ENCODE data around the gene CAV3.
A peak's percentile ranks its signal among the peaks of the same experiment; 100 is the strongest.
"Not testable (repeated sequence)": the region's sequence is repeated elsewhere in the genome, so short reads cannot be mapped to it uniquely, and the experiment has no call there.

The CAV3 gene

DNA sequence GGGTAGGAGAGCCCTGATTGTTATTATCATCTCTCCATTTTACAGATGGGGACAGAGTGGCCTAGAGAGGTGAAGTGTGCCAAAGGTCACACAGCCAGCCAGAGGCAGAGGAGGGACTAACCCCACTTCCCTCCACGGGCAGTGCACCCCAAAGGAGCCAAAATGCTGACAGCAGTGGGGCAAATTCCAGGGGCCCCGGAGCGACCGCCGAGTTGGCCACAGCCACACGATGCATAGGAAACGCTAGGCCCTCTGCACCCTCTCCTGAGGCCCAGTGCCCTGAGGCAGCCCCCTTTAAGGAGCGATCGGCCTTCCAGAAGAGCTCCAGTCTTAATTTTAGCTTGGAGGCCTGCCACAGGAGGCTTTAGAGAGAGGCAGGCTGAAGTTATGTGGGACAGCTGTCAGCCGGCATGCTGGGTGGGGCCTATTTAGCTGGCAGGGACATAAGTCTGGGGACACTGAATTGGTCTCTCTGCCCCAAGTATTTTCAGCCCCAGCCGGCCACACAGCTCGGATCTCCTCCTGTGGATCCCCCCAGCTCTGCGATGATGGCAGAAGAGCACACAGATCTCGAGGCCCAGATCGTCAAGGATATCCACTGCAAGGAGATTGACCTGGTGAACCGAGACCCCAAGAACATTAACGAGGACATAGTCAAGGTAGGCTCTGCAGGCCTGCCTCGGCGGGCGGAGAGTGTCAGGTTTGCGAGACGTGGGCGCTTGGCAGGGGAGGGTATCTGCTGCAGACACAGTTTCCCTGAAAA is at the start of gene CAV3:
Gene CAV3, plus strand, starts transcription at position 471 of the 763 bp plus-strand sequence. Its CDS starts 75 bp downstream, at position 546.
- no peak for FAIRE-seq

DNA sequence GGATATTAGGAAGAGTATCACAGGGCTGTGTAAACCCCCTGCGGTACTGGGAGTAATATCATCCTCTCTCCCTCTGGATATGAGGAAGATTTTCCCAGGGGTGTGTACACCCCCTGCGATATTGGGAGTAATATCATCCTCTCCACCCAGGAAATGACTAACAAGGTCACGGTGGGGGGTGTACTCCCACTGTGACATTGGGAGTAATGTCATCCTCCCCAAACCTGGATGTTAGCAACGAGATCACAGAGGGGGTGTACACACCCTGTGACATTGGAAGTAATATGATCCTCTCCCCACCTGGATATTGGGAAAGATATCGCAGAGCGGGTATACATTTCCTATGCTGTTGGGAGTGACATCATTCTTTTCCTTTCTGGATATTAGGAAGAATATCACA is 48.6 kb upstream of the CAV3 start:
- FAIRE-seq: not testable (repeated sequence)

DNA sequence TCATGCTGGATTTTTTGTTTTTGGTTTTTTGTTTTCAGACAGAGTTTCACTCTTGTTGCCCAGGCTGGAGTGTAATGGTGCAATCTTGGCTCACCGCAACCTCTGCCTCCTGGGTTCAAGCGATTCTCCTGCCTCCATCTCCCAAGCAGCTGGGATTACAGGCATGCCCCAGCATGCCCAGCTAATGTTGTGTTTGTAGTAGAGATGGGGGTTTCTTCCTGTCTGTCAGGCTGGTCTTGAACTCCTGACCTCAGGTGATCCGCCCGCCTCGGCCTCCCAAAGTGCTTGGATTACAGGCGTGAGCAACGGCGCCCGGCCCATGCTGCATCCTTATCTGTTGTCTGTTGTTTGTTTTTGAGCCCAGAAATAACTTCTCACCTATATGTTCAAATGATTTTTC is 42.3 kb upstream of the CAV3 start:
- not testable (repeated sequence) for FAIRE-seq

DNA sequence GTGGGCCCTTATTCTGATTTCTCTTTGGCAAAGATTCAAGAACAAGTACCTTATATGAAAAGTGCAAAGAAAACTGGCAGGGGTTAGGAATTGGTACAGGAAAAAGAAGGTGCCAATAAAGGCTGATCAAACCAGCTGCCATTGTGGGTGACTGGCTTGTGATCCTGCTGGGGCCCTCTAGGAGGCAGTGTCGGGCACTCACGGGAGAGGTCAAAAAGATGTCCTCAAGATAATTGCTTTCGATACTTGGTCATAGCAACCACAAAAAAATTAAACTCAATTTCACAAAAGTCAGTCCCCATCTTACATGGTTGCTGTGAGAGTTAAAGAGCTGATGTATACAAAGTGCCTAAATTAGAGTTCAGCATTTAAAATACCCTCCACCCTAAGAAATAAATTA is 31.0 kb upstream of the CAV3 start:
- FAIRE-seq: no peak

DNA sequence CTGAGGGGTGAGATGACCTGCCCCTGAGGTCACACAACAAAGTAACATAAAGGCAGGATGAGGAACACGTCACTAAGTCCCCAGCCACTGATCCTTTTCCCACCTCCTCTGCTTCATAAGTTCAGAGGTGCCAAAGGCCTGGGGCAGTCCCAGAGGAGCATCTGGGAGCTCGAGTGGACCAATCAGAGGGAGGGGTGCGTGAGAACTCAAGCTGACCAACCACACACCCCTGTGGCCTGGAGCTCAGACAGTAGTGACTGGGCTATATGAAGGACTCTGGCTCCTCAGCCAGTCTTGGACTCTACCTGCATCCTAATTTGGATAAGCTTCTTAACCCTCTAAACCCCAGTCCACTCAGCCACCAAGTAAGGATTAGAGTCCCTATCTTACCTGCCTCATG is 28.0 kb upstream of the CAV3 start:
- FAIRE-seq: no peak

DNA sequence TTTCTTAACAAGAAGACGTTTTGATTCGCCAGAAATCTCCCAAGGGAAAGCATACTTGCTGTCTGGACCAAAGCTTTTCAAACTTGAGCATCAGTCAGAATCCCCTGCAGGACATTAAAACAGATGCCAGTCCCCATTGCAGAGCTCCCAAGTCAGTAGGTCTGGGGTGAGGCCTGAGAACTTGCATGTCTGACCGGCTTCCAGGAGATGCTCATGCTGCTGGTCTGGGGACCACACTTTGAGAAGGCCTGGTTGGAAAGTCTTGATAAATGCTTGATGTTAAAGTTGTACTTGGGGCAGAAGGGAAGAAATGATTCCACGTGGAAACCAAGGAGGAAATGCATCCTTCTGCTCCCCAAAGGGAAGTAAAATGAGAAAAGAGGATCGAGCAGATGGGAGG is 24.3 kb upstream of the CAV3 start:
- FAIRE-seq: no peak

DNA sequence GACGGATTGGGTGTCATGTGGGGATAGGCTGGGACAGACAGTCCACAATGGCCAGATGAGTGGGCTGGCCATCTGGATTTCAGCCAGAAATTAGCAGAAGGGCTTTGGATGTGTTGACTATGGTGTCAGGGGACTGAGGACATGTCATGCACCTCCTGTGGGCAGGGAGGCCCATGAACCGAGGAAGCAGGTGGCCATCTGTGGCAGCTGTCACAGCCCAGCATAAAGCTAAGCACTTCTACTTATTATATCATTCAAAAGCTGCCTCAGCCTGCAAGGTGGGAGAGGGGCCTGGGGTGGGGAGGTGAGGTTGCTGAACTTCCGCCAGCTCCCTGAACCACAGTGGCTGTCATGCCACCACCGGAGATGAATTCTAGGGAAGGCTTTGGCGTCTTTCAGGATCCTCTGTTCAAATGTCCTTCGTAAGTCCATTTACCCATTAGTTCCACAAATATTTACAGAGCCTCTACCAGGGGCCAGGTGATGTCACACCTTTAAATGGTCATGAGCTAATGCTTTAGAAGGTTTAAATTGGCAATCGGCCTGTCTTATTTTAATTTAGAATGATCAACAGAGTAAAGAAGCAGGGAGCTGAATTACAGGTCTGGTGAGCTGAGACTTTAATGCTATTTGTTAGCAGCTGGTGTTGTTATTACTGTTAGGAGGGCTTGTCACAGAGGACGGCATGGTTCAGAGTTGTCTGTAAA is 23.6 kb upstream of the CAV3 start:
- FAIRE-seq: peak; percentile 100

DNA sequence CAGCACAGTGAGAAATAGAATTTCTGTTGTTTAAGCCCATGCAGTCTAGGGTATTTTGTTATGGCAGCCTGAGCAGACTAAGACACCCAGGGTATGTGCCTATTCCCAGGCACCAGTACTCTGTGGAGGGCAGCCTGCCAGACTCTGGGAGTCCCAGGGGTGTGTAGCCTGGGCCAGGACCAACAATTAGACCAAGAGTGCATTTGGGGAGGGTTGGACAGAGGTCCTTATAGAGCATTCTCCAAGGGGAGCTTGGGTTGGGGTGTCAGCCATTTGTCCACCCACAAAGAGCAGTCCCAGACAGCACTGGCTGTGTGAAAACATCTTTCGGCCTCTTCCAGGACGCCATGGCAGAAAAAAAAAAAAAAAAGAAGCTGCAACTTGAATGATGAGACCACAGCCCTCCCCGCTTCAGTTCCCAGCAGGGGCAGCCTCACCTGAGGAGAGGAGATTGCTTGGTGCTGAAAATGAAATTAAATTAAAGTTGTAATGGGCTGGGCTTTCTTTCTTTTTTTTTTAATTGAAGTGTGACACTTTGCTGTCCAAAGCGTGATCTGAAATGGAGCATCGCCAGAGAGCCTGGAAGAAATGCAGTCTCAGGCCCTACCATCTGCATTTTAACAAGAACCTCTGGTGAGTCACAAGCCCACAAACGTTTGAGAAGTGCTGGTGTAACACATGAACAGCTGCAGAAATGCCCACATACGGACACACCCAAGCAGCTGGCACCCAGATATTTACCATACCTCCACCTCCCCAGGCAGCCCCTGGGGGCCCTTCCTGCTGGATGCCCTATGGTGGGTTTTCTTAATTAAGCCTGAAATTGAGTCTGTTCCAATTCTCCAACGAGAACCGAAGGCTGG is 21.3 kb upstream of the CAV3 start:
- FAIRE-seq: no peak

DNA sequence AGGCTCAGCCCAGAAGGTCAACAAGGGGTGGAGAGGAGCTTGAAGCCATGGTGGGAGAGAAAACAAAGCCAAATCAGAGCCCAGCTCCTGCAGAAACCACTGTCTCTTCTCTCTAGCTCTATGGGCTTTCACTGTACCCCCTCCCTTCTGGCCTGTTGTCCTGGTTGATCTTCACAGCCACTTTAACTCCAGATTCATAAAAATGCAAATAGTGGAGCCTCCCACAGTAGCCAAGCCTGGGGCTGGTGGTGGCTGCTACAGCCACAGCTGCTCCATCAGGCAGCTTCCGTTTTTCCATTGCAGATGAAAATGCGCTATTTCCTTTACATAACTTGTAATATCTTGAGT is 20.7 kb upstream of the CAV3 start:
- FAIRE-seq: no peak

DNA sequence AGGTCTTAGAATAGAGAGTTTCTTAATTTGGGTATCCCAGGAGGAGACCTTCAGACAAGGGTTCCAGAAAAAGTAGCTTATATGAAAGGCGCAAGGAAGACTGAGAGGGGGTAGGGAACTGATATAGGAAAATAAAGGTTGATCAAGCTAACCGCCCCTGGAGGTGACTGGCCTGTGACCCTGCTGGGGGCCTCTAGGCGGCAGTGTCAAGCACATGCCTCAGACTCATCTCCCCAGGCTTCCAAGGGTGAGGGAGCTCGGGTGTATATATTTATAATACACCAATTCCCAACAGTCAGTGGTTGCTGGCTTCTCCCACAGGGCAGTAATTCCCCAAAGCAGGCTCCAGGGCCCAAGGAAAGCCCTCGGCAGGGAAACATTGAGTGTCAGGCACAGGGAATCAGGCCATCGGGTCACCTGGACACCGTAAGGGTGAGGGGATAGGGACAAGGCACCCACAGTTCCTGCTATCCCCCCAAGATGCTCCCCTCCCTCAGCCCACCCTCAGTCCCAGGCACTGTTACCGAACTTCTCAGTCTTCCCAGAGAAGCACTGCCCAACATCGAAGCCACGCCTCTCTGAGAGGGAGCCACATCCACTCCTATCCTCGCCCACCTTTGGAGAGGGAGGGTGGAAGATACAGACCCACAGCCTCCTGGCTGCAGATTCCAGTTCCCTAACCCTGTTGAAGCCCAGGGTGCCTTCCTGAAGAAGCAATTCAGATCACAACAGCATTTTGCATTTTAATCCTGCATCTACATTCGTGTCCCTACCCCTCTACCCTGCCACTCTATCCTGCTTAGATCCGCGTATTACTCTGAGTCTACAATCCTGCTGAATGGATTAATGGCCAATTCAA is 19.5 kb upstream of the CAV3 start:
- no peak for FAIRE-seq

DNA sequence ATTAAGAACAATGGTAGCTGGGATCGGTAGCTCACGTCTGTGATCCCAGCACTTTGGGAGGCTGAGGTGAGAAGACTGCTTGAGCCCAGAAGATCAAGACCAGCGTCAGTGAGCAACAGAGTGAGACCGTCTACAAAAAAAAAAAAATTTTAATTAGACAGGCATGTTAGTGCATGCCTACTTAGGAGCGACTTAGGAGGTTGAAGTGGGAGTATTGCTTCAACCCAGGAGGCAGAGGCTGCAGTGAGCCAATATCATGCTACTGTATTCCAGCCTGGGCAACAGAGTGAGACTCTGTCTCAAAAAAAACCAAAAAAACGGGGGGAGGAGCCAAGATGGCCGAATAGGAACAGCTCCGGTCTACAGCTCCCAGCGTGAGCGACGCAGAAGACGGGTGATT is 17.8 kb upstream of the CAV3 start:
- FAIRE-seq: not testable (repeated sequence)

DNA sequence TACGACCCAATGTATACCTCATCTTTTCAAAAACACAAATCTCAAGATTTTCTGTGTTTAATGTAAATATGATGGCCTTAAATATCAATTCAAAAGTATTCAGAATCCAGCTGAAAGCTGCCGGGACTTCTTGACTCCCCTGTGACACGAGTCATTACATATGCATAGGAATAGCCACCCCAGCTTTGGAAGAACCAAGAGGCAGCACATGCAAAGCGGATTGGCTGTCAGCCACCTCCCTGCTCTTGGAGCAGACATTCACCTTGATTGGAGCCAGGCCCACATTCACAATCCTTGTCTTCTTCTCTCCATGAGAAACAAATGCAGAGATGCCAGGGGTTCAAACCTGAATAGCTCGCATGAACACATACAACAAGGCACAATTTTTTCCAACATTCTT is 10.8 kb upstream of the CAV3 start:
- FAIRE-seq: no peak

DNA sequence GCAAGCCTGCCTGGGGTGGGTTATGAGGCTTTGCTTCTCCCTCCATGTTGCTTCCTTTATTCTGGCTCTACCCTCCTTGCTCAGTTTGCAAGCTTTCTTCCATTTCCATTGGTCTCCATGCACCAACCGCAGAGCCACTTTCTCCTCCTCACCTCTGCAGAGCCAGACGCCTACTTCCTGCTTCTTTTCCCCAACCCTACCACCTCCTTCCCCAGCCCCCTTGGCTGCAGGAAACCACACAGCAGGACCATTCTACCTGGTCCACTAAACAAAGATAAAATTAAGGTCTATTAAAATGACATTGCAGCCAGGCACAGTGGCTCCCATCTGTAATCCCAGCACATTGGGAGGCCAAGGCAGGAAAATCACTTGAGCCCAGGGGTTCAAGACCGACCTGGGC is 10.0 kb upstream of the CAV3 start:
- FAIRE-seq: no peak

DNA sequence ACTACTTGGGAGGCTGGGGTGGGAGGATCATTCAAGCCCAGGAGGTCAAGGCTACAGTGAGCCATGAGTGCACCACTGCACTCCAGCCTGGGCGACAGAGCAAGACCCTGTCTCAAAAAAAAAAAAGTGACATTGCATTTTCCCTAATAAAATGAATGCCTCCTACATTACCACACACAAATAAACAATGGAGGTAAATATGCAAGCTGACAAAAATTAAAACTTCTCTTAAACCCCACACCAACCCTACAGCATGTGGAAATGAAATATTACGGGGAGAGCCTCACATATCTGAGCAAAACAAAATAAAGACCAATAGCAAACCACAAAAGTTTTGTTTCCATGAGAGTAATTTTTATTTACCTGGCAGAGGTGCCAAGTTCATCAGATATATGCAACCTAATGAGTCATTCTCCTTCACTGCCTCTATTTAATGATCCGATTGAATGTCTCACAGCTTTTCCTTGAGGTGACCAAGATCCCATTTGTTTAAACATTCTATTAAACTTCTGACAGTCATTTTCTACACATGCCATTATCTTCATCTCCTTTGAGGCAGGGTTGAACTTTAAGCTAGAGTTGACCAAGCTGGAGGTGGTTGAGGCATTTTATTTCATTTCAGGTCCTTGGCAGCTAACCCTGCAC is 9.4 kb upstream of the CAV3 start:
- FAIRE-seq: no peak

DNA sequence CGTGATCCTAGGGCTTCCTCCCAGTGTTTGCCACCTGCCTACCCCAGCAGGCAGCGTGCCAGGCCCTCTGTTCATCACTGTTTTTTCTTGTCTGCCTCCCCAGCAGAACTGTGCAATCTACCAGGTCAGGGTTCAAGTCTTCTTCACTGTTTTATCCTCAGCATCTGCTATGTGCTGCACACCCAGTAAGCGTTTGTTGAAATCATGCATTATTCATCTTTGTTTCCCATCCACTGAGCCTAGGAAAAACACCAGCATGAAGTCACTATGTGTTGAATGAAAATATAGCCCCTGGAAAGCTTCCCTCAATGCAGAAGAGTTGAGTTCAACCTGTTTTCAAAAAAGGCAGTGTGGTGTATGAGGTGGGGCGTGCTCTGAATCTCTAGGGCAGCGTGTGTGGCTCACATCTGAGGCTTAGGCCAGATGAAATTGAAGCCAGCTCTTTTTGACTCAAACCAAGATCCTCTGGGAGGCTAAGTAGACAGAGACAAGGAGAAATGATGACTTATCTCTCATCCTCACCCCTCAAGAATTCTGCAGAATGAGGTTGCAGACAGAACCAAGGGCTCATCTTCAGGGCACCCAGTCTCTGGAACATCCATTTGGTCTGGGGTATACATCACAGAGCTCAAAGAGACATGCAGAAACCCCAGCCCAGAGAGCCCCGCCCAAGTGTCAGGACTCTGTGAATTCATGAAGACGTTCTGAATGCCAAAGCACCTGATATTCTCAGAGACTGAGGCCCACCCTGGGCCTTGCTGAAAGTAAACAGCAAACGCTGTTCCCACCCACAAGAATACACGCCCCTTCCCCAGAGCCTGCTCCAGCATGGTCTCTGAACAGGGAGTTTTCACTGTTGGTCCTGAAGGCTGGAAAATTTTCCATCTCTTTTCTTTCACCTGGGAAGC is 5.7 kb upstream of the CAV3 start:
- no peak for FAIRE-seq

DNA sequence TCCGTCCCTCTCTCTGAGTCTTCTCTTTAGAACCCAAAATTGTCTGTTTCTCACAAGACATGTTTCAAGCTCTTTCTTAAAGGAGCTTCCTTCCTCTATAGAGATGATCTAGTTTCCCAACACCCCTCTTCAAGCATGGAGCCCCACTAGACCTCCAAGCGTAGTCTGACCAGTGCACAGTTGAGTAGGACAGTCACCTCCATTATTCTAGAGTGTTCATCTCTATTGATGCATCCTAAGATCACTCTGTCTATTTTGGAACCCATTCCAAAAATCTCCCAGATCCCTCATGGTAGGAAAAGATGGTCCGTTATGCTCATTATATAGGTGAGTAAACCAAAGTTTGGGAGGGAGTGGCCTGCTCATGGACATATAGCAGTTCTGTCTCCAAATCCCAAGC is 4.1 kb upstream of the CAV3 start:
- no peak for FAIRE-seq

DNA sequence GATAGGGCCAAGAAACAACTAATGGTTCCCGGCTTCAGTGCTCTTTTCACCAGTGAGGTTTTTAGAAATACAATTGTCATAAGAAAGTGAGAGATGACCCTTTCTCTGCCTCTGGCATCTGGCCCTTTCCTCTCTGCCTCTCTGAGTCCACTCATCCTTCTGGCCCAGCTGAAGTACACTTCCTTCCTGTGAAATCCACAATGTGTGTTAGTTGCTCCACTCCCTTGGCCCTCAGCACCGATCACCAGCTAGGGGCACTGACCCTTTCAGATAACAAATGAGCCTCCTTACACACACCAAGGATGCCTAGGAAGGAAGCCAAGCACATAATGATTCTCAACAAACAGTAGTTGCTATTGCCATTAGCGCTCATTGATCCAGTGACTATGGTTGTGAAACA is 2.9 kb upstream of the CAV3 start:
- no peak for FAIRE-seq

DNA sequence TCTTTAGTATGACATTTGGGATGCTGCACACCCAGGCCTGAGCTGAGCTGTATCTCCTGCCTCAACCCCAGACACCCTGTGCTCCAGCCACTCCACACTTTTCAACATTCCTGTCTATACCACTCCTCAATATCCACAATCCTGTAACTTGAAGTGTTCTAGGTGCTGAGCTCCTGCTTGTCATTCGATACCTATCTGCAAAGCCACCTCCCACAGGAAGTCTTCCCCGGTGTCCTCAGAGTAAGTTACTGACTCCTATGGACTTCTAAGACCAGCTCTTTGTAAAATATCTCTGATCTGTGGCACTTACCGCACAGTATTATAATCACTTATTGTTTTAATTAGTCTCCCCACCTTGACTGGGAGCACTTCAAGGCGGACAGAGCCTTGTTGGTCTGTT is 1.2 kb upstream of the CAV3 start:
- no peak for FAIRE-seq

DNA sequence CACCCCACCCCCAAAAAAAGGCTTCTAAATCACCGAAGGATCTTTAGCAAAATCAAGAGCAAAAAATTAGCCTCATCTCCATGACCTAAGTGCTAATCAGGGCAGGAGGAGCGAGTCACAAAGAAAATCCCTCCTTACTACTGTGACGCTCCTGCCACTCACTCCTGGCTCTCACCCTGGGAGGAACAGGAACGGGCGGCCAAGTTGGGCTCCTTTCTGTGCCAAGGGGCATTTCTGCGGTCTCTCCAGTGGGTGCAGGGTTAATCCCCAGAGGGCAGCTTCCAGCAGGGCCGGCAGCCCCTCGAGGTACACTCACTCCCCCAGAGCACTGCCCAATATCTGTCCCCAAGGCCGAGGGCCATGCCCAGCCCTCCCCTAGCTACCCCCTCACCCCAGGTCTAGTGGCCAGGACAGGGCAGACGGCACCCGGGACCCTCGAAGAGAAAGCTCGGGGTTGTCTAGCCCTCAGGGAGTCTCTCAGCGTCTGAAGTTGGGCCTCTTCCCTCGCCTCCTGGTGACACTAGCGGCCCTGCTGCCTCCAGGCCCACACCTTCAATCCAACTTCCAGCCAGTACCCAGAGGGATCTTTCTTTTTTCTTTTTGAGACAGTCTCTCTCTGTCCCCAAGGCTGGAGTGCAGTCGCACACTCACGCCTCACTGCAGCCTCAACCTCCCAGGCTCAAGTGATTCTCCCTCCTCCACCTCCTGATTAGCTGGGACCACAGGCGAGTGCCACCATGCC is 706 bp downstream of the CAV3 start:
- FAIRE-seq: no peak

DNA sequence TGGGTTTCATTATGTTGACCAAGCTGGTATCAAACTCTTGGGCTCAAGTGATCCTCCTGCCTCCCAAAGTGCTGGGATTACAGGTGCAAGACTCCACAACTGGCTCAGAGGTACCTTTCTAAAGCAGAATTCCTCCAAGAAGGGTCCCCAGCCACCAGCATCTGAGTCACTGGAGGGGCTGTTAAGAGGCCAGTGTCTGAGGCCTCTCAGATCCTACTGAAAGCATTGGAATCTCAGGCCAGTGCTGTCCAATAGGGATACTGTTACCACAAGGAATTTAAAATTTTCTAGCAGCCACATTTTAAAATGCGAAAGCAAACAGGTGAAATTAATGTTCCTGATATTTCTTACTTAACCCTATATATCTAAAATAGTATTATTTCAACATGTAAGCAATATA is 1.3 kb downstream of the CAV3 start:
- no peak for FAIRE-seq

All from islet of Langerhans (tissue), 1 donor.